Brain microvascular endothelial cell (primary cell): Measurements from ENCODE around the gene PSMB10.

ENCODE experiments used
- DNase-seq: peaks from one replicate; pipeline ENCODE4 v3.0.0-alpha.2; 2020
- H3K27ac ChIP-seq: fragments of 250-450 bp; sonication (Bioruptor Pico); 2 replicates; pipeline ENCODE4 v1.5.1; 2020; ENCODE audit warnings: mild to moderate bottlenecking, moderate library complexity
- H3K27me3 ChIP-seq: fragments of 250-450 bp; sonication (Bioruptor Pico); replicated peaks from 2 replicates; pipeline ENCODE4 v1.5.1; 2020; ENCODE audit warnings: mild to moderate bottlenecking
- H3K36me3 ChIP-seq: fragments of 250-450 bp; sonication (Bioruptor Pico); replicated peaks from 2 replicates; pipeline ENCODE4 v1.5.1; 2020; ENCODE audit warnings: mild to moderate bottlenecking
- H3K4me3 ChIP-seq: 2 replicates; pipeline ENCODE4 v1.5.1; 2011; ENCODE audit warnings: low read depth, mild to moderate bottlenecking, control low read depth, low read length, moderate library complexity
- CTCF ChIP-seq: IDR thresholded peaks from 2 replicates; pipeline ENCODE4 v1.5.1; 2011; ENCODE audit warnings: low read depth, mild to moderate bottlenecking, moderate library complexity, low read length, control low read depth, inconsistent platforms; ENCODE audit errors: missing control alignments
- in situ Hi-C: cut with HindIII; loops from 2 replicates; pipeline ENCODE4 v1.10.0; 2017; ENCODE audit warnings: low sequenced_read_pairs, low pct_ligation_motif_present

Gene PSMB10

GRCh38 chr16:67907397-67908180, 29.1 kb downstream of the PSMB10 start:
- TF ChIP-seq CTCF, result no peak
- no peaks in the 10 kb centered on the region for H3K27me3 ChIP-seq
- in situ Hi-C loops, result loop anchor here (25.0 kb wide), 2 partner anchors 95 to 195 kb away; partner anchors contain the start of genes GFOD2, RANBP10 and TSNAXIP1
- H3K27ac ChIP-seq, result no peak overlapping the region
- DNase-seq, result no peak
- H3K36me3 ChIP-seq, result peaks cover 21% of the 10 kb centered on the region
- no peak overlapping the region for H3K4me3 ChIP-seq

GRCh38 chr16:67902831-67903230, 33.8 kb downstream of the PSMB10 start:
- Histone ChIP-seq H3K27me3 (no peaks in the 10 kb centered on the region), H3K4me3 (no peak overlapping the region), H3K27ac (no peak overlapping the region), H3K36me3 (peaks cover 9% of the 10 kb centered on the region)
- in situ Hi-C loops, result loop anchor here (25.0 kb wide), 2 partner anchors 91 to 191 kb away; partner anchors contain the start of genes GFOD2, RANBP10 and TSNAXIP1
- DNase-seq, result no peak
- TF ChIP-seq CTCF, result no peak

GRCh38 chr16:67901734-67902133, 34.9 kb downstream of the PSMB10 start:
- no peak overlapping the region for H3K27ac ChIP-seq
- H3K36me3 ChIP-seq, result peaks cover 9% of the 10 kb centered on the region
- no peak for TF ChIP-seq CTCF
- in situ Hi-C loops, result loop anchor here (25.0 kb wide), 2 partner anchors 89 to 189 kb away; partner anchors contain the start of genes GFOD2, RANBP10 and TSNAXIP1
- no peaks in the 10 kb centered on the region for H3K27me3 ChIP-seq
- no peak for DNase-seq
- H3K4me3 ChIP-seq, result no peak overlapping the region

- peak; percentile 35 for DNase-seq
- no peak for TF ChIP-seq CTCF
- H3K27ac ChIP-seq, result no peak overlapping the region
- in situ Hi-C loops, result no loop called here
- no peak overlapping the region for H3K4me3 ChIP-seq
- H3K27me3 ChIP-seq, result no peaks in the 10 kb centered on the region
- H3K36me3 ChIP-seq, result peaks cover 4% of the 10 kb centered on the region
These were observed 39.4 kb downstream of the PSMB10 start for GRCh38 chr16:67897231-67897630.

- in situ Hi-C loops, result no loop called here
- Histone ChIP-seq H3K36me3 (no peaks in the 10 kb centered on the region), H3K27me3 (no peaks in the 10 kb centered on the region), H3K27ac (peak overlapping the region; percentile 85), H3K4me3 (peak overlapping the region; percentile 86)
- TF ChIP-seq CTCF, result no peak
- no peak for DNase-seq
These were observed 42.8 kb downstream of the PSMB10 start for GRCh38 chr16:67893743-67894399.
